Left ventricle myocardium superior (tissue), 1 donor: Measurements from ENCODE around the gene KANSL3. TPM values are rescaled to one million over a fixed set of nuclear protein-coding genes. Genes with fewer than 3 reads are reported as not detected.

Experiments used
- ATAC-seq: fragments of 200-7000 bp; cut with Tn5 transposase; one replicate; pipeline ENCODE4 v1.9.1; 2020; ENCODE audit warnings: mild to moderate bottlenecking, moderate library complexity
- DNase-seq: peaks from one replicate; pipeline ENCODE4 v3.0.0-alpha.2; 2020
- intact Hi-C: fragments of 100-400 bp; cut with micrococcal nuclease; formaldehyde crosslinking; loops from one replicate; pipeline ENCODE4 v1.11.0; 2022
- total RNA-seq: library from RNA; stranded (reverse); fragmentation: NEBNext Ultra II Directional; extraction: Animal tissue kit (Norgen Biotek cat#: 25700); gene quantifications from one replicate; pipeline ENCODE4 v1.2.1, GENCODE V29; 2021
- donor health status: DM: no; HTN: yes; CAD: no; lungs with severe emphysema.

The KANSL3 gene
- total RNA-seq, 1 donor from 2014 or later, result 30.9 TPM

DNA sequence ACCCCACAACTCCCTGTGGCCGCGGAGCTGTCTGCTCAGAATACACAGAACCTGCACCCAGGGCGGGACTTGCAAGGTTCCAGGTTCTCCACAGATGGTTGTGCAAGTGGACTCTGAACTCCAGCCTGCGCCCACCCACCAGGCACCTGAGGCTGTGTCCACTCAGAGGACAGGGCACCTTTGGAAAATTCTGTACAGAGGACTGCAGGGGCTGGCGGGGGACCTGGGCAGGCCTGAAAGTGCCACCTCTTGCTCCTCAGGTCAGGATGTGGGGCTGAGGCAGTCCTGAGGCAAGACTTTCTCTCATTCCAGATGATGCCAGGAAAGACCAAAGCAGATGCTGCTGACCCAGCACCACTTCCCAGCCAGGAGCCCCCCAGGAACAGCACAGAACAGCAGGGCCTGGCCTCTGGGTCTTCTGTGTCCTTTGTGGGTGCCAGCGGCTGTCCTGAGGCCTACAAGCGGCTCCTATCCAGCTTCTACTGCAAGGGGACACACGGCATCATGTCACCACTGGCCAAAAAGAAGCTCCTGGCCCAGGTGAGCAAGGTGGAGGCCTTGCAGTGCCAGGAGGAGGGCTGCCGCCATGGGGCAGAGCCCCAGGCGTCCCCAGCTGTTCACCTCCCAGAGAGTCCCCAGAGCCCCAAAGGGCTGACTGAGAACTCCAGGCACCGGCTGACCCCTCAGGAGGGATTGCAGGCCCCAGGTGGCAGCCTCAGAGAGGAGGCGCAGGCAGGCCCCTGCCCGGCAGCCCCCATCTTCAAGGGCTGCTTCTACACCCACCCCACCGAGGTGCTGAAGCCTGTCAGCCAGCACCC, 87.1 kb downstream of the KANSL3 start:
- no peak for DNase-seq
- intact Hi-C loops, result no loop called here
- ATAC-seq, result no peak

DNA sequence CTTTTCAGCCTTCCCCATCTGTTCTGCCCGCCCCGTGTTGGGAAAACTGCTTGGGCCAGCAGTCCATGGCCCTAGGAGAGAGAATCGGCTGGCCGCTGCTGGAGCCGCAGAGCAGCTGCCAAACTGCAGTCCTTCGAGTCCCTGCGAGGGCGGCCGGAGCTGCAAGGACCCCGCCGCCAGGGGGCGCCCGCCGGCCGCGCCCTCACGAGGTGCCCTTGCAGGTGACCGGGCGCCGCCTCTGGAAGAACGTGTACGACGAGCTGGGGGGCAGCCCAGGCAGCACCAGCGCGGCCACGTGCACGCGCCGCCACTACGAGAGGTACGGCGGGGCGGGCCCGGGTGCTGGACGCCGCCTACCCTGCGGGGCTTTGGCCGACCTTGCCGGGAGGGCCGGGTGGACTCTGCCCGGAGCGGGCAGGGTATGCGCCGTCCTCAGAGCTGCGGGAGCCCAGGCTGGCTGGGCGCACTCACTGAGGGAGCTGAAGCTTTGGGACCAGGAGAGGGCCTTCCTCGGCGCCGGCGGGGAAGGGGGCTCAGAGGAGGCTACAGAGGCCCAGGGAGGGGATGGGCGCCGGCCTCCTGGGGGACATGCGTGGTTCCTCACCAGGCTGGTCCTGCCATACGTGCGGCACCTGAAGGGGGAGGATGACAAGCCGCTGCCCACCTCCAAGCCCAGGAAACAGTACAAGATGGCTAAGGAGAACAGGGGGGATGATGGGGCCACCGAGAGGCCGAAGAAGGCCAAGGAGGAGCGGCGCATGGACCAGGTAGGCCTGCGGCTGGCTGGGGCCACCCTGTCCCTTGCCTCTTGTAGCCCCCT, 87.9 kb downstream of the KANSL3 start:
- ATAC-seq, result peak; percentile 39
- intact Hi-C loops, result no loop called here
- DNase-seq, result peak; percentile 66

GRCh38 chr2:96549466-96549785, 88.7 kb downstream of the KANSL3 start:
- intact Hi-C loops, result no loop called here
- DNase-seq (no peak), ATAC-seq (no peak)

- ATAC-seq, result no peak
- DNase-seq, result no peak
- intact Hi-C loops, result no loop called here
These were observed 89.3 kb downstream of the KANSL3 start for GRCh38 chr2:96548558-96549465.

DNA sequence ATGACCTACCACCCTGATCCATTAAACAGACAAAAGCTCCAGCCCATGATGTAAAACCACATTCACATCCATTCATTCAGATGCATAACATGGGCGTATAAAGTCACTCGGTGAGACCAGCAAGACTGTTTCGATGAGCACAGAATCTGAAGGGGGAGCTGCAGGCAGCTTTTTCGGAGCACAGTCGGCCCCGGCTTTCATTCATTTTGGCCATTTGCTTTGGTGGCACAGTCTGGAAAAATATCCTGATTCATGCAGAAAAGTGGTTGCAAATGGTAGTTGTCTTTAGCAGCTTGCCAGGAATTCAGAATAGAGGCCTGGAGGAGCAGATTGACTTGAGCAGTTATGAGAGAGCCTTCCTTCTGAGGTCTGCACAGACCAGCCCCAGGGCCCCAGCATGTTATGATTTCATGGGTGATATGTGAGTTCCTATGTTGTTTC, 90.4 kb downstream of the KANSL3 start:
- no peak for ATAC-seq
- intact Hi-C loops, result no loop called here

GRCh38 chr2:96547203-96547641, 90.9 kb downstream of the KANSL3 start:
- ATAC-seq (no peak), DNase-seq (no peak)
- intact Hi-C loops, result no loop called here

More for the DNA sequence above, 90.4 kb downstream of the KANSL3 start:
- DNase-seq, result no peak

GRCh38 chr2:96546797-96547196, 91.3 kb downstream of the KANSL3 start:
- intact Hi-C loops, result no loop called here
- DNase-seq (no peak), ATAC-seq (no peak)

DNA sequence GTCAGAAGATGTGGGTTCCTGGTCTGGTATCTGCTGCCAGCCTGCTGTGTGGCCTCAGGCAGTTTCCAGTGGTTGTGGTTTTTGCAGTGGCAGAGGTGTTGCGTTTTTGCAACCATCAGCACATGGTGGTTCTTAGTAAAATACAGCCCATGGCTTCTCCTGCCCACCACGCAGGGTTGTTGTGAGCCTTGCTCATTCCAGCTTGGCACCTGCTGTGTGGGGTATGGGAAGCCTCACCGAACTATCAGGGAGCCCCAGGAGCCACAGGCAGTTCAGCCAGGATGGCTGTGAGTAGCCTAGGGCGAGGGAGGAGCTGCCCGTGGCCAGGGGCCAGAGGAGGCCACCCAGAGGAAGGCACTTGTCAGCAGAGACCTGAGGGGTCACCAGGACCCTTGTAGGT, 91.8 kb downstream of the KANSL3 start:
- intact Hi-C loops, result no loop called here
- DNase-seq (no peak), ATAC-seq (no peak)

Other genes starting within 250 kb of the KANSL3 start
- not detected for gene NEURL3, start 133.0 kb downstream of the KANSL3 start, total RNA-seq
- 6.9 TPM for gene ARID5A, start 101.6 kb downstream of the KANSL3 start, total RNA-seq
- gene FER1L5, start 4.5 kb upstream of the KANSL3 start, total RNA-seq, result not detected
- gene LMAN2L, start 101.8 kb upstream of the KANSL3 start, total RNA-seq, result 25.5 TPM
- gene CNNM4, start 122.6 kb upstream of the KANSL3 start, total RNA-seq, result 30.8 TPM
- 16.8 TPM for gene CNNM3, start 178.0 kb upstream of the KANSL3 start, total RNA-seq
- 5.5 TPM for gene ANKRD23, start 205.7 kb upstream of the KANSL3 start, total RNA-seq
- 16.1 TPM for gene ANKRD39, start 219.7 kb upstream of the KANSL3 start, total RNA-seq
- gene SEMA4C, start 231.8 kb upstream of the KANSL3 start, total RNA-seq, result 17.0 TPM